GM12891 (cell line): ENCODE results near the gene ZNF678.
"Not testable (repeated sequence)": the region's sequence is repeated elsewhere in the genome, so short reads cannot be mapped to it uniquely, and the experiment has no call there.

Experiments
- DNase-seq: peaks from one replicate; pipeline ENCODE4 v3.0.0; 2011; ENCODE audit warnings: low spot score; ENCODE audit not compliant: insufficient read length
- FAIRE-seq: peaks from 2 replicates; lab custom pipeline; 2011; peaks lifted over from hg19 to GRCh38; lab: Jason Lieb, UNC
- PAX5 ChIP-seq: IDR thresholded peaks from 2 replicates; pipeline ENCODE4 v1.6.1; 2011; ENCODE audit warnings: low read length, moderate library complexity, mild to moderate bottlenecking; ENCODE audit not compliant: insufficient read depth, severe bottlenecking
- POLR2A ChIP-seq: IDR thresholded peaks from 2 replicates; pipeline ENCODE4 v1.6.1; 2011; ENCODE audit warnings: low read depth, low read length, control low read depth
- POLR2AphosphoS5 ChIP-seq: IDR thresholded peaks from 2 replicates; pipeline ENCODE4 v1.6.1; 2011; ENCODE audit warnings: low read depth, low read length, control low read depth
- POU2F2 ChIP-seq: IDR thresholded peaks from 2 replicates; pipeline ENCODE4 v1.6.1; 2011; ENCODE audit warnings: low read depth, mild to moderate bottlenecking, control low read depth, low read length, moderate library complexity
- SPI1 ChIP-seq: IDR thresholded peaks from 2 replicates; pipeline ENCODE4 v1.6.1; 2011; ENCODE audit warnings: low read depth, low read length, control low read depth
- TAF1 ChIP-seq: IDR thresholded peaks from 2 replicates; pipeline ENCODE4 v1.6.1; 2011; ENCODE audit warnings: low read depth, low read length, control low read depth

Gene ZNF678

DNA sequence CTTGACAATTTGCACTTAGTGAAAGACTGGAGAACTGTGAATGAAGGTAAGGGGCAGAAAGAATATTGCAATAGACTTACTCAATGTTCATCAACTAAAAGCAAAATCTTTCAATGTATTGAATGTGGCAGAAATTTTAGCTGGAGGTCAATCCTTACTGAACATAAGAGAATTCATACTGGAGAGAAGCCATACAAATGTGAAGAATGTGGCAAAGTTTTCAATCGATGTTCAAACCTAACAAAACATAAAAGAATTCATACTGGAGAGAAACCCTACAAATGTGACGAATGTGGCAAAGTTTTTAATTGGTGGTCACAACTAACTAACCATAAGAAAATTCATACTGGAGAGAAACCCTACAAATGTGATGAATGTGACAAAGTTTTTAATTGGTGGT is 91.1 kb downstream of the ZNF678 start:
- no peak for DNase-seq
- TF ChIP-seq POLR2AphosphoS5 (no peak), PAX5 (no peak), TAF1 (no peak), SPI1 (no peak), POU2F2 (no peak), POLR2A (no peak)
- no peak for FAIRE-seq

DNA sequence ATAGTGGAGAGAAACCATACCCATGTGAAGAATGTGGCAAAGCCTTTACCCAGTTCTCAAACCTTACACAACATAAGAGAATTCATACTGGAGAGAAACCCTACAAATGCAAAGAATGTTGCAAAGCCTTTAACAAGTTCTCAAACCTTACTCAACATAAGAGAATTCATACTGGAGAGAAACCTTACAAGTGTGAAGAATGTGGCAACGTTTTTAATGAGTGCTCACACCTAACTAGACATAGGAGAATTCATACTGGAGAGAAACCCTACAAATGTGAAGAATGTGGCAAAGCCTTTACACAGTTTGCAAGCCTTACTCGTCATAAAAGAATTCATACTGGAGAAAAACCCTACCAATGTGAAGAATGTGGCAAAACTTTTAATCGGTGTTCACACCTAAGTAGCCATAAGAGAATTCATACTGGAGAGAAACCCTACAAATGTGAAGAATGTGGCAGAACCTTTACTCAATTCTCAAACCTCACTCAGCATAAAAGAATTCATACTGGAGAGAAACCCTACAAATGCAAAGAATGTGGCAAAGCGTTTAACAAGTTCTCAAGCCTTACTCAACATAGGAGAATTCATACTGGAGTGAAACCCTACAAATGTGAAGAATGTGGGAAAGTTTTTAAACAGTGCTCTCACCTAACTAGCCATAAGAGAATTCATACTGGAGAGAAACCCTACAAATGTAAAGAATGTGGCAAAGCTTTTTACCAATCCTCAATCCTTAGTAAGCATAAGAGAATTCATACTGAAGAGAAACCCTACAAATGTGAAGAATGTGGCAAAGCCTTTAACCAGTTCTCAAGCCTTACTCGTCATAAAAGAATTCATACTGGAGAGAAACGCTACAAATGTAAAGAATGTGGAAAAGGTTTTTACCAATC is 91.7 kb downstream of the ZNF678 start:
- no peak for TF ChIP-seq POLR2AphosphoS5
- FAIRE-seq (no peak), DNase-seq (no peak)

DNA sequence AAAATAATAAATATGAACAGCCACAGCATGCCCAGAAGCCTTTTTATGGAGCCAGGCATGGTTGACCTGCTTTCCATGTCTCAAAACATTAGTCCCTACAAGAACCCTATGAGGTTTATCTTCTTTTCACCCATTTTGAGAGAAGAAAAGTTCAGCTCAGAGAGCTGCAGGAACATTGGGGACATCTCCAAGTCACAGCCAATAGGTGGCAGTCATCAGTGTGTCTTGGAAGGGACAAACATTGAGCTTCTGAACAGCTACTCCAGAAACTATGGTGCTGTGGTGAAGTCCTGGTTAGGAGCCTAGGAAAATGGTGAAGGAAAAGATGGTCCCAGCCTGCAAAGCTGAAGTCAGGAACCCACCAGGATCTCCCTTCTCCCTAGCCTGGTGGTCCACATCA is 98.1 kb downstream of the ZNF678 start:
- DNase-seq = no peak
- no peak for TF ChIP-seq TAF1
- no peak for FAIRE-seq

DNA sequence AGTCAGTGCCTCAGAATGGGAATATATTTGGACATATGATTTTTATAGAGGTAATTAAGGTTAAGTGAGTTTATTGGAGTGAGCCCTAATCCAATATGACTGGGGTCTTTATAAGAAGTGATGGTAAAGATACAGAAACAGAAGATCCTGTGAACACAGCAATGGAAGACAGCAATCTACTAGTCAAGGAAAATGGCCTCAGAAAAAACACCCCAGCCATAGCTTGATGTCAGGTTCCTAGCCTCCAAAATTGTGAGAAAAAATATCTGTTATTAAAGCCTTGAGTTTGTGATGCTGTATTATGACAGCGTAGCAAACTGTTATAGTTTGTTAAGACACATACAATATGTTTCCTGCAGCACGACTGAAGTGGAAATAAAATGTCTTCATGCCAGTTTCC is 99.6 kb downstream of the ZNF678 start:
- FAIRE-seq (no peak), DNase-seq (no peak)
- TF ChIP-seq TAF1 = no peak
- no peak for TF ChIP-seq SPI1
- no peak for TF ChIP-seq POLR2A
- no peak for TF ChIP-seq PAX5
- no peak for TF ChIP-seq POLR2AphosphoS5
- TF ChIP-seq POU2F2 = no peak

DNA sequence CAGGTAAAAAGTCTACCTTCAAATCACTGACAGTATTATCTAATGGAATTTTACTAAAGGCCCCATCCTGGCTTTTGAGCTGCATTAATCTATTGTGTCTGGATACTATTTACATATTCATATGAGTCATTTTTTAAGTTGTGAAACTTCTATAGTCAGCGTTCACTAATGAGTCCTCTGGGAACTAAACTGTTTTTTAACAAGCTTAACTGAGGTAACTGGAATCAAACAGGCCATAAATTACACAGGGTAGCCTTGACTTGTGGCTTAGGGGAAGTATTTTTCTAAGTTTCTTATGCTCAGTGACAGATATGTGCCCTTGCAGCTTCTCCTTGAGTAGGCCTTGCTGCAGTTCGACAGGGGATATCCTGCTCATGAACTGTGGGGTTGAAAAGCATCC is 102.9 kb downstream of the ZNF678 start:
- no peak for TF ChIP-seq POLR2A
- no peak for TF ChIP-seq POU2F2
- no peak for TF ChIP-seq TAF1
- no peak for TF ChIP-seq POLR2AphosphoS5
- FAIRE-seq (no peak), DNase-seq (no peak)

DNA sequence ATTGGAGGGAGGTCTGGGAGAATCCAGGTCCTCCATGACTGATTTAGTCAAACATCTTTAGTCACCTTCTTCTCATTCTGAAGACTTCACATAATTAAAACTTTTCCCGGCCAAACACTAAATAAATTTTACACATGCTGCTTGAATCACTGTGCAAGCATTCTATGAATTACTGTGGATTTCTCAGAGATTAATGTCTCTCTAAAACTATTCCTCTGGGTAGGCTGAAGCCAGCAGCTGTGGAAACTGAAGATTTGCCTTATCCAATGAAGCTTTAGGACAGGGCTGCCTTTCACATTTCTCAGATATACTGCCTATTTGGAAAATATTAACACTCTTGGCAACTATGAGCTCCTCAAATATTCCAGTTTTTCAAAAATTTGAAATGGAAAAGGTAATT is 110.1 kb downstream of the ZNF678 start:
- TF ChIP-seq POU2F2 = no peak
- no peak for TF ChIP-seq TAF1
- no peak for TF ChIP-seq PAX5
- TF ChIP-seq SPI1 = no peak
- TF ChIP-seq POLR2AphosphoS5 = no peak
- TF ChIP-seq POLR2A = no peak
- FAIRE-seq = no peak
- no peak for DNase-seq

DNA sequence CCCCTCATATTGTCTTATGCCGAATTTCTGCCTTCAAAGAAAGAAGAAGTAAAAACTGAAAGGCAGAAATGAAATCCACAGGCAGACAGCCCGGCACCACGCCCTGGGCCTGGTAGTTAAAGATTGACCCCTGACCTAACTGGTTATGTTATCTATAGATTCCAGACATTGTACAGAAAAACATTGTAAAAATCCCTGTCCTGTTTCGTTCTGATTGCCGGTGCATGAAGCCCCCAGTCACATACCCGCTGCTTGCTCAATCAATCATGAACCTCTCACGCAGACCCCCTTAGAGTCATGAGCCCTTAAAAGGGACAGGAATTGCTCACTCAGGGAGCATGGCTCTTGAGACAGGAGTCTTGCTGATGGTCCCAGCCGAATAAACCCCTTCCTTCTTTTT is 122.5 kb downstream of the ZNF678 start:
- no peak for DNase-seq
- FAIRE-seq = no peak
- no peak for TF ChIP-seq POLR2A

DNA sequence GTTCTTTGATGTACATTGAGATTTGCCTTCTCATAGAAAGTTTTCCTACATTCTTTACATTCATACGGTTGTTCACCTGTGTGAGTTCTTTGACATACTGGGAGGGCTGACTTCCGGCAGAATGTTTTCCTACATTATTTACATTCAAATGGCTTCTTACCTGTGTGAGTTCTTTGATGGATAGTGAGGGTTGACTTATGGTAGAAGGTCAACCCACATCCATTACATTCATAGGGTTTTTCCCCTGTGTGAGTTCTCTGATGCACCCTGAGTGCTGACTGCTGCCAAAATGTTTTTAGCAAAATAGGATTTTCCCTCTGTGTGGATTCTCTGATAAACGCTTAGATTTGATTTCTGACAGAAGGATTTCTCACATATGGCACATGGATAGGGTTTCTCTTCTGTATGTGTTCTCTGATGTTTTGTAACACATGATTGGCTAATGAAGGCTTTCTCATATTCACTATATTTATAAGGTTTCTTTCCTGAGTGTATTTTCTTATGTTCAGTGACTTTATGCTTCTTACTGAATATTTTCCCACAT is 134.0 kb downstream of the ZNF678 start:
- TF ChIP-seq POLR2A = no peak
- no peak for TF ChIP-seq PAX5
- TF ChIP-seq TAF1 = no peak
- no peak for TF ChIP-seq POLR2AphosphoS5
- TF ChIP-seq POU2F2 = no peak
- DNase-seq = no peak
- no peak for FAIRE-seq

DNA sequence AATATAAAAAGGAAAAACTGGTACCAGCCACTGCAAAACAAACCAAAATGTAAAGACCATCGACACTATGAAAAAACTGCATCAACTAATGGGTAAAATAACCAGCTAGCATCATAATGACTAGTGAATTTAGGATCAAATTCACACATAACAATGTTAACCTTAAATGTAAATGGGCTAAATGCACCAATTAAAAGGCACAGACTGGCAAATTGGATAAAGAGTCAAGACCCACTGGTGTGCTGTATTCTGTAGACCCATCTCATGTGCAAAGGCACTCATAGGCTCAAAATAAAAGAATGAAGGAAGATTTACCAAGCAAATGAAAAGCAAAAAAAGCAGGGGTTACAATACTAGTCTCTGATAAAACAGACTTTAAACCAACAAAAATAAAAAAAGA is 138.3 kb downstream of the ZNF678 start:
- not testable (repeated sequence) for FAIRE-seq, DNase-seq

DNA sequence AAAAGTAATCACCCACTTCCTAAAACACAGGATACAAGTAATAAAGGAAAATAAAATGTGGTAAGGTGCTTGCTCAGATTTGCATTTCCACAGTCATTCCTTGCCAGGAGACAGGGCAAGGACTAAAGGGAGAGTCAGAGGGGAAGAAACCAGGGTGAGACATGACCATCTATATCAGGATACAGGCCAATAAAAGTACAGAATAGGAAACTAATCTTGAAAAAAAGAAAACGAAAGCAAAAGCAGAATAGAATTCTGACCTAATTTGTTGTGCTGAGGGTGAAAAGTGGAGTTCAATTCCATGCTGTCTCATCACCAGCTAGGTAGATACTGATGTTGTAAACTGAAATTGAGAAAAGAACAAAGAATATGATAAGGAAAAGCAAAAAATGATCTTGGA is 144.5 kb downstream of the ZNF678 start:
- no peak for DNase-seq
- no peak for TF ChIP-seq POU2F2
- no peak for TF ChIP-seq PAX5
- no peak for TF ChIP-seq SPI1
- TF ChIP-seq TAF1 = no peak
- TF ChIP-seq POLR2A = no peak
- TF ChIP-seq POLR2AphosphoS5 = no peak
- FAIRE-seq = no peak

DNA sequence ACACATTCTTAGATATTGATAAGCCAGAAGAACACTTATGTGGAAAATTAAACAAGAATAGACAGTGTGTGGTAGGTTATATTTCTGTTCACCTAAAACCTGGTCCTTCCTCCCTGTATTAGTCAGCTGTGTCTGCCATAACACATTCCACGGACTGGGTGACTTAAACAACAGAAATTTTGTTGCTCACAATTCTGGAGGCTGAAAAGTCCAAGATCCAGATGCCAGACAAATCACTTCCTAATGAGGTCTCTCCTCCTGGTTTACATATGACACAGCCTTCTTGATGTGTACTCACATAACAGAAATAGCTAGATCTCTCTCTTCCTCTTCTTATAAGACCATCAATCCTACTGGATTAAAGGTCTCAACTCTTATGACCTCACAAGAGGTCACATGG is 146.1 kb downstream of the ZNF678 start:
- no peak for FAIRE-seq
- no peak for DNase-seq
- TF ChIP-seq POU2F2 (no peak), SPI1 (no peak), POLR2A (no peak), TAF1 (no peak), POLR2AphosphoS5 (no peak), PAX5 (no peak)

DNA sequence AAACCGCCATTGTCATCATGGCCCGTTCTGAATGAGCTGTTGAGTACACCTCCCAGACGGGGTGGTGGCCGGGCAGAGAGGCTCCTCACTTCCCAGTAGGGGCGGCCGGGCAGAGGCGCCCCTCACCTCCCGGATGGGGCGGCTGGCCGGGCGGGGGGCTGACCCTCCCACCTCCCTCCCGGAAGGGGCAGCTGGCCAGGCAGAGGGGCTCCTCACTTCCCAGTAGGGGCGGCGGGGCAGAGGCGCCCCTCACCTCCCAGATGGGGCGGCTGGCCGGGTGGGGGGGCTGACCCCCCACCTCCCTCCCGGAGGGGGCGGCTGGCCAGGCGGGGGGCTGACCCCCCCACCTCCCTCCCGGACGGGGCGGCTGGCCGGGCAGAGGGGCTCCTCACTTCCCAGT is 147.1 kb downstream of the ZNF678 start:
- FAIRE-seq = not testable (repeated sequence)

More for the DNA sequence above, 147.1 kb downstream of the ZNF678 start:
- DNase-seq = not testable (repeated sequence)
